GM12892 (cell line): ENCODE measurements around the gene SGCE.

Source experiments
- POLR2A ChIP-seq: IDR thresholded peaks from 2 replicates; pipeline ENCODE4 v1.6.1; 2011; ENCODE audit warnings: low read depth, low read length, control low read depth
- POLR2AphosphoS5 ChIP-seq: IDR thresholded peaks from 2 replicates; pipeline ENCODE4 v1.6.1; 2011; ENCODE audit warnings: low read depth, low read length, control low read depth

DNA sequence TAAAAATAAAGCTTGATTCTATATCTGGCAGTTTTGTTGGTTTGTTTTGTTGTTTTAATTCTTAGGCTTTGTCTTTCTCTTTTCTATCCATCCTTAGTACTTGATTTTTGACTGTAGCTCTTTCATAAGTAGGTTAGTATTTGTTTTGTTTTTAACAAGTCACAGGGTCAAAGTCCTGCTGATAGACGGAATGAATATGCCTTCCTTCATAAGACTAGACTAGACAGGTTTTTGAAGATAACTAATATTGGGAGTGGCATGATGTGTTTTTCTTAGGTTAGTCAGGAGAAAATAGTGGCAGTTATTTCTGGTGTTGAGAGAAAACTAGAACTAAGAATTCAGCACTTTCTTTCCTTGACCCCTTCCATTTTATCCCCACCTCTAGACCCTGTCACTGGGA lies 96.0 kb downstream of the SGCE start:
- TF ChIP-seq POLR2A (no peak), POLR2AphosphoS5 (no peak)
